ENCODE results near the gene NHEJ1.
A peak's percentile ranks its signal among the peaks of the same experiment; 100 is the strongest.

NHEJ1 gene

DNA sequence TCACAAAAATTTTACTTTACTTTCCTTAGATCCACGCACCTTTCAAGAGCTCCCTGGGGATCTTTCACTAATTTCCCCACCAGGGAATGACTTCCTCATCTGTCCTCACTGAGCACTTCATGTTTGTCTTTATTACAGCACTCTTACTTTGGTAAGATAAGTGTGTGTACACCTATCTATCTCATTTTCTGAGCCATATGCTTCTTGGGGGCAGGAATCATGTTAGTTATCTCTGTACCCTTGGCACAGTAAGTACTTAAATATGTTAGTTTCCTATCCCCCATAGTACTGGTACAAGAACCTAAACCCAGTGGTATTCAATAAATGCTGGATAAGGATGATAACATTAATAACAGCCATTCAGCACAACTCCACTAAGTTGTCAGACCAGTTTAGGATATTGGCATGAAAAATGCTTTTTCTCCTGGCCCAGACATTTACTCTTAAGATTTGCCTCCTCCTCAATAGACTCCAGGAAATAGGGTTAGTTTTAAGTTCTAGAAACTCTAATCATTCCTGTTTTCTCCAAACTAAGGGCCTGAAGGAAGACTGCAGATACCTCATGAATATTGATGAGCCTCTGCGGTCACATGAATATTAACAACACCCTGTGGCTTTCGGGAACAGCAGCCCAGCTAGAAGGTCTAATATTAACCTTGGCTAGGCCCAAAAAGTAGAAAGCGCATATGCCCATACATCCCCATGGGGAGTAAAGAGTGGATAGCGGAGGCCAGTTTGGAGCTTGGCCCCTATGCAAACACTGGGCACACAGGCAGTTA, 38.2 kb downstream of the NHEJ1 start:
- DNase-seq, result no peak

GRCh38 chr2:219120082-219120481, 40.5 kb downstream of the NHEJ1 start:
- DNase-seq, result no peak

GRCh38 chr2:219119422-219120043, 41.1 kb downstream of the NHEJ1 start:
- DNase-seq, result peak; percentile 5 to 43 (median 26)

GRCh38 chr2:219118504-219118903, 42.1 kb downstream of the NHEJ1 start:
- DNase-seq, result no peak

- DNase-seq, result no peak
Measured at GRCh38 chr2:219116776-219117646, 43.6 kb downstream of the NHEJ1 start.

- DNase-seq, result no peak
Measured at GRCh38 chr2:219112651-219113338, 47.8 kb downstream of the NHEJ1 start.

GRCh38 chr2:219112062-219112406, 48.6 kb downstream of the NHEJ1 start:
- DNase-seq, result no peak

- DNase-seq, result no peak
Measured at GRCh38 chr2:219111375-219112061, 49.1 kb downstream of the NHEJ1 start.

DNA sequence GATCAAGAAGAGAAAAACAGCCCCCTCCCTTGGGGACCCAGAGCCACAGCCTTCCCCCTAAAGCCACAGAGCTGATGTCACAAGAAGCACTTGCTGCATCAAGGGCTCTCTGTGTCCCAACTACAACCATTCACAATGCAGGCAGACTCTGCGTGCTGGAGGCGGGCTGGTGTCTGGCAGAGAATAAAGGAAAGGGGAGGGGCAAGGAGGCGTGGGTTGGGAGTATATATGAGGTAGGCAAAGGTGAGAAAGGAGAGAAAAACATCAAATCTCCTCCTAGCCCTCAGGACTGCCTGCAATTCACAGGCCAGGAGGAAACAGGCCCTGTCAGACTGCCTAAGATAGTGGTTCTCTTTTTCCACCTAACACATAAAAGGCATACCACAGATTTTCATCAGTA, 51.1 kb downstream of the NHEJ1 start:
- DNase-seq, result no peak

DNA sequence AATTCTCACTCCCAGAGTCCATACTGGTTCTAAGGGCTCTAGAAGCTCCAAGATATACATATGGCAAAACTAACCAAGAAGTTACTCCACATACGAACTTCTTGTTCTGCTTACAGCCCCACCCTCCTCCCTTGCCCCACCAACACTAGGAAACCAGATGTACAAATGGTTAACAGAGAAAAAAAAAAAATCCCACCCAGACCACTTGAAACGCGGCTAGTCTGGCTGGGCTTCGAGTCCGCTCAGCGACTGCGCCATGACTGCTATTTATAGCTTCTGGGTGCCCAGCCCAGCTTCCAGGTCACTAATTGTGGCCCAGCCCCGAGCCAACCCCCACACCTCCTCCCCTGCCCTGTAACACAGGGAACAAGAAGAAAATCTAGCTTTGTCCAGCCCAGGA, 52.9 kb downstream of the NHEJ1 start:
- no peak for DNase-seq

DNA sequence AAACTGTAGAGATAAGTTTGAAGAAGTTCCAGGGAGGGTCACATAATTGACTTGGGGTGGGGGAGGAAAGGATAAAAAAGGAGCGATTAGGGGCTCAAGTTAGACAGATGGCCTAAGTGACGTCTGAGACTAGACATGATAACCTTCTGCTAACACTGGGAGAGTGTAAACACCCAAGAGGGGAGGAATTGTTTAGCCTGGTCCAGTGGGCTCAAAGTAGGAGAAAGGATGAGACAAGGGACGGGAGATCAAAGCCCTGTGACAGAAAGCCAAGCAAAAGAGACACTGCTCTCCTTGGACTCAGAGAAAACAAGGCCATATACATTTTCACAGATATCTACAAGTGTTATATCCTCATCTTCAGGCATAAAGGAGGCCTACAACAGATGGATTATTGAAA, 54.4 kb downstream of the NHEJ1 start:
- DNase-seq, result no peak

DNA sequence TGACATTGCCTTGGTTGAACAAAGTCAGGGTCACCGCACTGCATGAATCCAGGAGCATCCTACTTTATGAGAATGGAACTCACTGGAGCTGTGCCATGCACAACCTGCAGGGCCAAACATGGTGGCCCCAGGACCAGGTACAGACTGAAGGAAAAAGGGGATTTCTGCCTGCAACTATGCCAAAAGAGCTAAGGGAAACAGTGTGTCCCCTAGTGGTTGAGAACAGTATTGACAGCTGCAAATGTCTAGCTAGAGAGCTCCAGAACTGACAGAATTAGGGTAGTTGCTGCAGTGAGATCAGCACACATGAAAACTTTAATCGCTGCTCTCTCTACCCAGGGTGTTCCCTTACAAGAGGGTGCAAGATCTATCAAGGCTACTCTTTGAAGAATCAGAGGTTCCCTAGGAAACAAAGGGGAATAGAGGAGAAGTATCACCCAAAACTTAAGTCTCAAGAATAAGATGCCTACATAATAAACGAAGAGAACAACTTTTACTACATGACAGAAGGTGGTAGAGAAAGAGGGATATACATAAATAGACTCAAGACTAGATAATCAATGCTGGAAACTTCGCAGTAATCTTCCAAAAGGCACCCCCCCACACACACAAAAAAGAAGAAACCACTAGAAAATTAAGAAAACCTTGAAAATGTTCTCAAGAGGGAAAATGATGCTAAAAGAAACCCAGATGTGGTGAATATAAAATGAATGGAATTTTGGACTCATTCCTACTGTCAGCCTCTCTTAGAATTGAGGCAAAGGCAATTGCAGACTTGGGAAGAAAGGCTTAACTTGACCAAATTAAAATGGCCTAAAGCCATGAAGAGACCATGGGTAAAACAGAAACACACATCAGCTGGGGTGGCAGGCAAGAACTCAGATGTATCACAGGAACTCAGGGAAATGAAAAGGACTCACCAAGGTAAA, 56.2 kb downstream of the NHEJ1 start:
- no peak for DNase-seq

DNA sequence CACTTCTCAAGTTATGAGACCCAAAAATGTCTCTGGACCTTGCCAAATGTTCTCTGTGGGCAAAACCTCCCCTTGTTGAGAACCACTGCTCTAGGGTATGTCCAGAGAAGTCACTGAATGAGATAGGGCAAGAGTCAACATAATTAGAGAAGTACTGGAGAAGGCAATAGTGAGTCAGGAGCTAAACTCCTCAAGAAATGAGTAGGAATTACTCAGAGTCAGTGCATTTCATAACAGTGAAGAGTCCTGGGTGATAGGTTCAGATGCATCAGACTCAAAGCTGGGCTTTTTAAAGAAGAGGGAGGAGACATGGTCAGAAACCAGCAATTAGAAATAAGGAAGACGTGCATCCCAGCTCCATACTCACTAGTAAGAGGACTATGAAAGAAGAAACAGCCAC, 61.3 kb downstream of the NHEJ1 start:
- no peak for DNase-seq

DNA sequence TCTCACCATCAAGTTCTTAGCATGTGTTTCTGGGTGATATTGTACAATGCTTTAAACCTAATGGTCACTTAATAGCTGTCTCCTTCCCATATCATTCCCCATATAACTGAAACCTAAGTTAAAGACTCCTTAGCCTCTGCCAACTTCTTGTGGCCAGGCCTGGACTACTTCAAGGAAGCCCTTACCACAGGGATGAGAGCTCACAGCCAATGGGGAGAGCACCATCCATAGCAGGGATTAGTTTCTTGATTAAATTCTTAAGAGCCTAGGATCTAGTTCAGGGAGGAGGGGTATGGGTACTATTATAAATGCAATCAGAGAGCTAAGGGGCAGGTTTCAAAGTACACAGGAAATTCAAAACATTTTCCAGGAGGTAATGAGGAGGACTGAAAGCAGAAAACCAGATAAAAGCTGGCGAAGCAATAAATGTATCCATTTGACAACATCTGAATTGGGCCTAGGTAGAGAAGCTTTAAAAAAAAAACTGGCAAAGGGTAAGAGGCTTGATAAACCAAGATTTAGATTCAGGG, 65.1 kb downstream of the NHEJ1 start:
- DNase-seq, result no peak

DNA sequence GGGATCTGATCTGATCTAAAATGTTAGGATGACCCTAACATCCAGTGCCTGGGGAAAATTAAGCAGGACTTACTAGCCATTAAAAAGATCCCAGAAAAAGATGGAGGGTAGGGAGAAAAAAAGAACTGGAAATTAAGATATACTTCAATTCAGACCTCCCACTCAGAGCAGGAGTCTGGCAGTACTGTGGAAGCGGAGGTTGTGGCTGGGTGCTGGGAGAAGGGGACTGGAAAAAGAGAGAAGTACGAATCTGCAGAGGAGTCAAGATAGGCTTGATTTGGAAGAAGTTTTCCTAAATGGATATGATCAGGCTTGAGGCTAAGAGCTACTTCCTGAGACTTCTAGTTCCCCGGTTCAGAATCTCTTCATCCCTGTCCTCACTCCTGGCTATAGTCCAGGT, 66.4 kb downstream of the NHEJ1 start:
- no peak for DNase-seq

- DNase-seq, result no peak
Measured at GRCh38 chr2:219090436-219091299, 69.9 kb downstream of the NHEJ1 start.

- no peak for DNase-seq
Measured at GRCh38 chr2:219089330-219089729, 71.3 kb downstream of the NHEJ1 start.

DNA sequence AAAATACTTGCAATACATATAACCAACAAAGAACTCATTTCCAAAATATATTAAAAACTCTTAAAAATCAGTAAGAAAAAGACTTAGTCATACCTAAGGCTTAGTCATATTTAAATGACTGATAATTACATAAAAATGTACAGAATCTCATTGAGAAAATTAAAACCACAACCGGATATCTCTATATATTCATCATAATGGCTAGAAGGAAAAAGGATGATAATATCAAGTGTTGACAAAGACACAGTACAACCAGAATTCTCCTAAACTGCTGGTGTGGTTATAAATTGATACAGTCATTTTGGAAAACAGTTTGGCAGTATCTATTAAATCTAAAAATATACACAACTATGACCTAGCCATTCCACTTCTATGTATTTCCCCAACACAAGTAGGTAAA, 72.8 kb downstream of the NHEJ1 start:
- DNase-seq, result no peak

- DNase-seq, result no peak
Measured at GRCh38 chr2:219087361-219087760, 73.3 kb downstream of the NHEJ1 start.

- DNase-seq, result no peak
Measured at GRCh38 chr2:219086196-219086595, 74.4 kb downstream of the NHEJ1 start.
